ENCODE results near the gene ANXA8.
A peak's percentile ranks its signal among the peaks of the same experiment; 100 is the strongest.

Gene ANXA8

DNA sequence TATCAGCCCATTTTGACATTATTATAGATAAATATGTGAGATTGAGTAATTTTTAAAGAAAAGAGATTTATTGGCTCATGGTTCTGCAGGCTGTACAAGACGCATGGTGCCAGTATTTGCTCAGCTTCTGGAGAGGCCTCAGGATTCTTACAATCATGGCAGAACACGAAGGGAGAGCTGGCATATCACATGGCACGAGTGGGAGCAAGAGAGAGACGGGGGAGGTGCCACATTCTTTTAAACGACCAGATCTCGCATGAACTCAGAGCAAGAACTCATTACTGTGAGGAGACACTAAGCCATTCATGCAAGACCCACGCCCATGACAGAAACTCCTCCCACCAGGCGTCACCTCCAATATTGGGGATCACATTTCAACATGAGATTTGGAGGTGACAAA is 59.7 kb downstream of the ANXA8 start:
- DNase-seq (ENCODE audit: low read depth): no peak
- in situ Hi-C loops (cut with HindIII; ENCODE audit: low sequenced_read_pairs): no loop called here

DNA sequence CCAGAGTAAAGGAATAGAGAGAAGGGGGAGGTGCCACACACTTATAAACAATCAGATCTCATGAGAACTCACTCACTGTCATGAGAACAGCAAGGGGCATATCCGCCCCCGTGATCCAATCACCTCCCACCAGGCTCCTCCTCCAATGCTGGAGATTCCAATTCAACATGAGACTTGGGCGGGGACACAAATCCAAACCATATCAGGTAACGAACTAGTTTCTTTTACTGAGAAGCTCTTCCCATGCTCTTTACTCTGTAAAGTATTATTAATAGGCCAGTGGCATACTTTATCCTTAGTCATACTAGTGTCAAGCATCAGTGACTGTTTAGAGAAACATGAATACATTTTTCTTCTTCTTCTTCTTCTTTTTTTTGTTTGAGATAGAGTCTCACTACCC is 60.4 kb downstream of the ANXA8 start:
- no peak for DNase-seq (ENCODE audit: low read depth)
- TF ChIP-seq, protein P1, sequence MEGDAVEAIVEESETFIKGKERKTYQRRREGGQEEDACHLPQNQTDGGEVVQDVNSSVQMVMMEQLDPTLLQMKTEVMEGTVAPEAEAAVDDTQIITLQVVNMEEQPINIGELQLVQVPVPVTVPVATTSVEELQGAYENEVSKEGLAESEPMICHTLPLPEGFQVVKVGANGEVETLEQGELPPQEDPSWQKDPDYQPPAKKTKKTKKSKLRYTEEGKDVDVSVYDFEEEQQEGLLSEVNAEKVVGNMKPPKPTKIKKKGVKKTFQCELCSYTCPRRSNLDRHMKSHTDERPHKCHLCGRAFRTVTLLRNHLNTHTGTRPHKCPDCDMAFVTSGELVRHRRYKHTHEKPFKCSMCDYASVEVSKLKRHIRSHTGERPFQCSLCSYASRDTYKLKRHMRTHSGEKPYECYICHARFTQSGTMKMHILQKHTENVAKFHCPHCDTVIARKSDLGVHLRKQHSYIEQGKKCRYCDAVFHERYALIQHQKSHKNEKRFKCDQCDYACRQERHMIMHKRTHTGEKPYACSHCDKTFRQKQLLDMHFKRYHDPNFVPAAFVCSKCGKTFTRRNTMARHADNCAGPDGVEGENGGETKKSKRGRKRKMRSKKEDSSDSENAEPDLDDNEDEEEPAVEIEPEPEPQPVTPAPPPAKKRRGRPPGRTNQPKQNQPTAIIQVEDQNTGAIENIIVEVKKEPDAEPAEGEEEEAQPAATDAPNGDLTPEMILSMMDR (IDR thresholded peaks at IDR 0.05; ENCODE audit: low read depth, low read length, missing control alignments): no peak
- H3K4me3 ChIP-seq (ENCODE audit: low read depth, low read length): no peak overlapping the region
- in situ Hi-C loops (cut with HindIII; ENCODE audit: low sequenced_read_pairs): no loop called here

More for the DNA sequence above, 59.7 kb downstream of the ANXA8 start:
- TF ChIP-seq, protein P1 (IDR thresholded peaks at IDR 0.05; ENCODE audit: low read depth, low read length, missing control alignments): no peak
- no peak overlapping the region for H3K4me3 ChIP-seq (ENCODE audit: low read depth, low read length)

DNA sequence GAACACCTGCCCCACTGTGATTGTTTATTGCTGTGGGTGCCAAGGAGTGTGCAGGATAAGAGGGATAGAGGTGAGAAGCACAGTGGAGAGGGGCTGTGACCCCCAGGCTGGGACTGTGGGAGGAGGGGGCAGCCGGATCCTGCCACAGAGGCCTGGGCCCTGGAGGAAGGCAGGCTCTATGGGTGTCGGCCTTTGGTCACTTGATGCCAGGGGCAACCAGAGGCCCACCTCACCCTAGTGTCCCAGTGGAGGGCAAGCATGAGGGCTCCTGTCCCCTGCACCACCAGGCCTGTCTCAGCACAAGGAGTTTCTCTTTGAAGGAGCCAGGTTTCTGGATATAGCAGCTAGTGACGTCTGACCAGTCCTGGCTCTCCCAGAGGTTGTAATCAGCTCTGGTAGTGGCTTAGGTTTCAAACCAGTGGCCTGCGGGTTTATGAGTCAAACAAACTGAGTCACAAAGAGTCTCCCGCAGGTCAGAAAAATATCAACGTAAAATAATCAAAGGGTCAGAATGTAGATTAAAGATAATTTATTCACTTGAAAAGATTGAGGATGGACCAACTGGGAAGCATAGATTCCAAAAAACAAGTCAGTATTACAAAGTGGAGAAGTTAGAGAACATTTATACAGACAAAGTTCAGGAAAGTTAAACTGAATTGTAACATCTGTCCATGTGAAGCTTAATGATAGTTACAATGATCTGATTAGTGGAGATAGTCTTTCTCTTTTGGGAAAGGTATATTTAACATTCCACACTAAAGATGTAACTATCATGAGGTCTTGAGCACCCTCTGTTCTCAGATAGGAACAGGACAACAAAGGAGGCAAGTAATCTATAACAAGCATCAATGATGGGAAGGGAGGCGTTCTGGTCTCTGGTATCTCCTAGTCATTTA is 62.6 kb downstream of the ANXA8 start:
- peak; percentile 74 for DNase-seq (ENCODE audit: low read depth)
- TF ChIP-seq, protein P1 (IDR thresholded peaks at IDR 0.05; ENCODE audit: low read depth, low read length, missing control alignments): no peak
- in situ Hi-C loops (cut with HindIII; ENCODE audit: low sequenced_read_pairs): no loop called here
- no peak overlapping the region for H3K4me3 ChIP-seq (ENCODE audit: low read depth, low read length)

DNA sequence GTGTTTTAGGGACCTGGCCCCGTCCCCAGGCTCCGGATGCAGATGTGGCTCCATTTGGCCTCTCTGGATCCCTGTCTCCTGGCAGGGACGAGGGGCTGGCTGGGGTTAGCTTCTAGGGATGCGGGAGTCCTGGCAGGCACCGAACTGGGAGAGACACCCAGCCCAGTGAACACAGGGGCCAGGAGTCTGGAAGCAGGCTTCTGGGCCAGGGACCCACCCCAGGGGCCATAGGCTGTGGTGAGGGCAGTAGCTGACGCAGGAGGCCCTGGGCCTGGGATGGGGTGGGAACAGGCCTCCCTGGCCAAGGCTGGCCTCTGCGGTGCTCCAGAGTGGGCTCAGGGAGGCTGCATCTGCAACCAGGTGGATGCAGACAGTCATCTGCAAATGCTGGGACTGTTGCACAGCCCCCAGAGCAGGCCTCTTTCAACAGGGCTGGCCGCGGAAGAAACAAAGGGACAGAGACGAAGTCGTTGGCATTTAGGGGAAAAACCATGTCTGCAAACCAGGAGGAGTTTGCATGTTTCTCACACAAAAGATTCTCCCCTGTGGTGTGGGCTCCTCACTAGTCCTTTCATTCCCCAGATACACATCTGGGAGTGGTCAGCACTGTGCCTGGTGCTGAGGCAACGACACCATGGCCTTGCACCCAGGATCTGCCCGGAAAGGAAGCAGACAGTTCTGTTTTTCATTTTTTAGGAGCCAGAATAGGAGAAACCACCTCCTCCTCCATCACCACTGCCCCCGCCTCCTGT is 63.4 kb downstream of the ANXA8 start:
- in situ Hi-C loops (cut with HindIII; ENCODE audit: low sequenced_read_pairs): no loop called here
- no peak for DNase-seq (ENCODE audit: low read depth)
- no peak overlapping the region for H3K4me3 ChIP-seq (ENCODE audit: low read depth, low read length)
- TF ChIP-seq, protein P1 (IDR thresholded peaks at IDR 0.05; ENCODE audit: low read depth, low read length, missing control alignments): no peak

DNA sequence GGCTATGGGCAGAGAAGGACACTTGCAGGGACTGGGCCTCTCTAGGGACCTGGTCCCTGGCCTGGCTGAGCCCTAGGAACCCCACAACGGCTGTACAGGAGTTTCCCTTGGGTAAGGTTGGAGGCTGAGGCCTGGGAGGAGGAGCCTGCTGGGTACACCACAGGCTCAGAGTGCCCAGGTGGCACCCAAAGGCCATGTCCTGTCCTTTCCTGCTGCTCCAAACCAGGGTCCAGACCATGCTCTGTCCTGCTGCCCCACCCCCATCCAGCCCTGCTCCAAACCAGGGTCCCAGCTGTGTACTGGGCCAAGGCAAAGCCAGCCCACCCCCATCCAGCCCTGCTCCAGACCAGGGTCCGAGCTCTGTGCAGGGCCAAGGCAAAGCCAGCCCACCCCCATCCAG is 64.5 kb downstream of the ANXA8 start:
- in situ Hi-C loops (cut with HindIII; ENCODE audit: low sequenced_read_pairs): no loop called here
- no peak for DNase-seq (ENCODE audit: low read depth)
- H3K4me3 ChIP-seq (ENCODE audit: low read depth, low read length): no peak overlapping the region
- TF ChIP-seq, protein P1 (IDR thresholded peaks at IDR 0.05; ENCODE audit: low read depth, low read length, missing control alignments): no peak

DNA sequence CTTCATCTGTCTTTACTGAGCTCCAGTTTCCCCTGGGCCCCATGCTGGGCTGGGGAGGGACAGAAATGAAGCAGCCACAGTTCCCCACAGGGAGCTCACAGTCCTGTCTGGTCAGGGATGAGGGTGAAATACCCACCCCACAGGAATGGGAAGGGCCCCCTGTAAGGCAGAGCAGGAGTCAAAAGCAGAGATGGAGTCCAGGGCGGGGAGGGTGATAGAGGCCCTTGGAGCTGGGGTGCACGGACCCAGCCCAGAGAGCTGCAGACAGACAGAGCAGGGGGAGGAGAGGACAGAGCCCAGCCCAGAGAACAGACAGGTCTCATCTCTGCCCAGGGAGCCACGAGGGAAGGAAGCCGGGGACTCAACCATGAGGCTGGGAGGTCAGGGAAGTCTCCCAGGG is 64.9 kb downstream of the ANXA8 start:
- in situ Hi-C loops (cut with HindIII; ENCODE audit: low sequenced_read_pairs): no loop called here
- H3K4me3 ChIP-seq (ENCODE audit: low read depth, low read length): no peak overlapping the region
- DNase-seq (ENCODE audit: low read depth): no peak
- TF ChIP-seq, protein P1 (IDR thresholded peaks at IDR 0.05; ENCODE audit: low read depth, low read length, missing control alignments): no peak
